Neural cell (in vitro differentiated cells): ENCODE measurements around the gene NTNG1.

ENCODE experiments used
- CTCF ChIP-seq: fragments of 450-650 bp; IDR thresholded peaks from 2 replicates; pipeline ENCODE4 v1.5.1; 2014; ENCODE audit warnings: antibody characterized with exemption, mild to moderate bottlenecking, moderate library complexity; ENCODE audit not compliant: poor library complexity, severe bottlenecking
- EZH2 ChIP-seq: fragments of 200-600, 300-800 bp; shearing (Covaris generic), sonication (generic); IDR thresholded peaks from 2 replicates; pipeline ENCODE4 v1.6.1; 2014; ENCODE audit warnings: antibody characterized with exemption, low read length, borderline replicate concordance, mild to moderate bottlenecking; ENCODE audit not compliant: insufficient read depth, poor library complexity, severe bottlenecking
- MXI1 ChIP-seq: fragments of 450-650 bp; conservative IDR thresholded peaks from 2 replicates; pipeline ENCODE4 v1.6.1; 2014; ENCODE audit warnings: antibody characterized with exemption, mild to moderate bottlenecking; ENCODE audit not compliant: poor library complexity, severe bottlenecking
- POLR2AphosphoS5 ChIP-seq: IDR thresholded peaks from 2 replicates; pipeline ENCODE4 v1.6.1; 2012
- RAD21 ChIP-seq: fragments of 450-650 bp; conservative IDR thresholded peaks from 2 replicates; pipeline ENCODE4 v1.6.1; 2014; ENCODE audit warnings: antibody characterized with exemption, mild to moderate bottlenecking, moderate library complexity
- REST ChIP-seq: IDR thresholded peaks from 2 replicates; pipeline ENCODE4 v1.6.1; 2012; ENCODE audit warnings: borderline replicate concordance
- SMC3 ChIP-seq: fragments of 450-650 bp; conservative IDR thresholded peaks from 2 replicates; pipeline ENCODE4 v1.6.1; 2014; ENCODE audit warnings: antibody characterized with exemption, mild to moderate bottlenecking, moderate library complexity; ENCODE audit not compliant: poor library complexity
- TAF1 ChIP-seq: IDR thresholded peaks from 2 replicates; pipeline ENCODE4 v1.6.1; 2012; ENCODE audit warnings: low read depth

DNA sequence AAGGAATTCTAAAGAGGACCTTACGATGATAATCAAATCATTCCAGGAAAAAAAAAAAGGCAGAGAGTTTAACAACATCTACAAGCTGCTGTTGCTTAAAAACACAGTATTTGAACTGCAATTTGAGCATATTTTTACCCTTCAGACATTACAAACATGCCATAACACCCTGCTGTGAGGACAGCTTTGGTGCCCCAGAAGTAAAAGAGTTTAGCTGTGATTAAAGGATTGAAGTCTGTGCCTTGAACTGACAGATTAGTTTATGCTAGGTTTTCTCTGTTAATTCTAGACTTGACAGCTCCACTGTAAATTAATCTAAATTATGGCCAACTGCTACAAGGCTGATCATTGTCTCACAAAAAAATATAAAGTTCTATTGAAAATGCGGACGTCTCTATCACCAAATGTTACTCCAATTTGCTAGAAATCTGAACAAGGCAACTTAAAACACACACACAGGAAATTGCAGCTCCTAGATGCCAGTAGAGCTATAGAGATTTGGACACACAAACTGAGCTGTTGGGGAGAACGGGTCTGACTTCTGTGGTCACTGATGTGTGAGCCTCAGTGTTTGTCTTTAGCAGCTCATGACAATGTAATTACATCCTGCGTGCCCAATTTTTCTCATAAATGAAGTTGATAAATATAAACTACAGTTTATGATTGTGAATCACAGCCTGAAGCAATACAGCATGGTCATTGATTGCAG, 217.9 kb downstream of the NTNG1 start:
- no peak for TF ChIP-seq CTCF
- TF ChIP-seq EZH2 = no peak
- TF ChIP-seq POLR2AphosphoS5 = no peak
- no peak for TF ChIP-seq TAF1
- no peak for TF ChIP-seq SMC3
- no peak for TF ChIP-seq MXI1
- no peak for TF ChIP-seq REST
- TF ChIP-seq RAD21 = no peak
